HepG2 (cell line): ENCODE data around the gene ST6GALNAC4. TPM values are rescaled to one million over a fixed set of nuclear protein-coding genes. Genes with fewer than 3 reads are reported as not detected.
A peak's percentile ranks its signal among the peaks of the same experiment; 100 is the strongest.

Source experiments
- ASH2L ChIP-seq: fragments of 300-600, 200-600 bp; sonication (generic); IDR thresholded peaks from 2 replicates; pipeline ENCODE4 v1.7.0; 2017; ENCODE audit warnings: low read depth, mild to moderate bottlenecking, moderate library complexity, mixed read lengths, low read length; ENCODE audit not compliant: insufficient read length
- GLMP ChIP-seq: sonication (generic); formaldehyde crosslinking; IDR thresholded peaks from 2 replicates; pipeline ENCODE4 v1.9.0; 2021; ENCODE audit warnings: missing genetic modification reagents, mild to moderate bottlenecking, borderline replicate concordance
- HES4 ChIP-seq: sonication (generic); formaldehyde crosslinking; IDR thresholded peaks from 2 replicates; pipeline ENCODE4 v1.9.0; 2021; ENCODE audit warnings: mild to moderate bottlenecking, missing genetic modification reagents, borderline replicate concordance
- KIAA2018 ChIP-seq: sonication (generic); formaldehyde crosslinking; IDR thresholded peaks from 2 replicates; pipeline ENCODE4 v1.5.0; 2020; ENCODE audit warnings: mild to moderate bottlenecking, missing genetic modification reagents, borderline replicate concordance
- KMT2B ChIP-seq: IDR thresholded peaks from 2 replicates; pipeline ENCODE4 v1.6.1; 2016; ENCODE audit warnings: missing genetic modification reagents, missing compliant biosample characterization
- PHF21A ChIP-seq: sonication (generic); formaldehyde crosslinking; IDR thresholded peaks from 2 replicates; pipeline ENCODE4 v1.5.0; 2020; ENCODE audit warnings: mild to moderate bottlenecking, missing genetic modification reagents
- RAD51 ChIP-seq: fragments of 450-650 bp; IDR thresholded peaks from 2 replicates; pipeline ENCODE4 v1.6.1; 2016; ENCODE audit warnings: borderline replicate concordance
- RARA ChIP-seq: IDR thresholded peaks from 2 replicates; pipeline ENCODE4 v1.6.1; 2016; ENCODE audit warnings: missing genetic modification reagents, missing compliant biosample characterization
- SP5 ChIP-seq: IDR thresholded peaks from 2 replicates; pipeline ENCODE4 v1.6.1; 2016; ENCODE audit warnings: low read depth, borderline replicate concordance
- TEAD3 ChIP-seq: optimal IDR thresholded peaks from 2 replicates; pipeline ENCODE3; 2016; ENCODE audit warnings: borderline replicate concordance
- YEATS4 ChIP-seq: sonication (generic); formaldehyde crosslinking; IDR thresholded peaks from 2 replicates; pipeline ENCODE4 v1.4.0; 2020; ENCODE audit warnings: missing genetic modification reagents, borderline replicate concordance
- ZBTB2 ChIP-seq: sonication (generic); formaldehyde crosslinking; IDR thresholded peaks from 2 replicates; pipeline ENCODE4 v1.8.0; 2022; ENCODE audit warnings: low read depth, missing genetic modification reagents
- ZFP37 ChIP-seq: sonication (generic); formaldehyde crosslinking; IDR thresholded peaks from 2 replicates; pipeline ENCODE4 v1.4.0; 2020; ENCODE audit warnings: missing genetic modification reagents, borderline replicate concordance
- ZFX ChIP-seq: sonication (generic); formaldehyde crosslinking; IDR thresholded peaks from 2 replicates; pipeline ENCODE4 v1.4.0; 2020; ENCODE audit warnings: mild to moderate bottlenecking, low read depth, missing genetic modification reagents, moderate library complexity
- ZNF292 ChIP-seq: sonication (generic); formaldehyde crosslinking; IDR thresholded peaks from 2 replicates; pipeline ENCODE4 v1.8.1; 2022; ENCODE audit warnings: mild to moderate bottlenecking, low read depth, missing genetic modification reagents, borderline replicate concordance
- ZNF350 ChIP-seq: sonication (generic); formaldehyde crosslinking; IDR thresholded peaks from 2 replicates; pipeline ENCODE4 v1.4.0; 2020; ENCODE audit warnings: mild to moderate bottlenecking, low read depth, missing genetic modification reagents, borderline replicate concordance
- ZNF431 ChIP-seq: sonication (generic); formaldehyde crosslinking; IDR thresholded peaks from 2 replicates; pipeline ENCODE4 v1.9.0; 2022; ENCODE audit warnings: missing genetic modification reagents, low read depth, mild to moderate bottlenecking, borderline replicate concordance
- ZNF878 ChIP-seq: sonication (generic); formaldehyde crosslinking; IDR thresholded peaks from 2 replicates; pipeline ENCODE4 v1.8.1; 2023; ENCODE audit warnings: mild to moderate bottlenecking, missing genetic modification reagents, moderate library complexity
- polyA plus RNA-seq, 8 experiments: library from polyadenylated mRNA; depleted of rRNA in 3 of 8; stranded (reverse) in 7 of 8; unstranded in 1 of 8; fragments of >200 nt; fragmentation: Illumina TruSeq in 4 of 8; extraction: Trizol in 4 of 8; gene quantifications; 2 replicates each; pipeline versions ENCODE4 v1.2.1 to v1.2.3, GENCODE V29; 2011 to 2016; ENCODE audit warnings: low read depth in 4 of 8, missing spikeins in 1 of 8, mixed read lengths in 1 of 8; ENCODE audit not compliant: insufficient read depth in 1 of 8
- total RNA-seq, 5 experiments: library from RNA; depleted of rRNA; stranded (reverse); fragments of >200 nt; fragmentation: Illumina TruSeq; extraction: Trizol; gene quantifications; 2 replicates each; pipeline ENCODE4 v1.2.3, GENCODE V29; 2016; ENCODE audit warnings: low read depth in 1 of 5

The ST6GALNAC4 gene
- total and polyA plus RNA-seq, 2 of the 13 experiments (the other 11 are each of a cell fraction or from before 2014, with no cell fraction given), result 18.8 to 27.7 TPM

- TF ChIP-seq ASH2L (no peak), GLMP (no peak), ZNF350 (CRISPR knock-in tag) (peak; percentile 36; the same call in 1 of the 2 replicates), TEAD3 (CRISPR knock-in tag) (peak; percentile 29), ZFP37 (no peak), KMT2B (CRISPR knock-in tag) (peak; percentile 52; the same call in 1 of the 2 replicates), SP5 (peak; percentile 76; the same call in 1 of the 2 replicates), KIAA2018 (CRISPR knock-in tag) (no peak), PHF21A (peak; percentile 60; the same call in 1 of the 2 replicates), RARA (CRISPR knock-in tag) (peak; percentile 72), ZFX (CRISPR knock-in tag) (peak; percentile 62; the same call in 1 of the 2 replicates), ZNF292 (CRISPR knock-in tag) (peak; percentile 33; the same call in 1 of the 2 replicates), ZNF431 (CRISPR knock-in tag) (no peak), YEATS4 (no peak), RAD51 (no peak), HES4 (CRISPR knock-in tag) (no peak), ZNF878 (no peak), ZBTB2 (CRISPR knock-in tag) (no peak)
These were observed 38.6 kb upstream of the ST6GALNAC4 start (continued) for GRCh38 chr9:127955294-127956015.
